HG02970 (cell line): ENCODE data around the gene SYNJ2BP.
"Not testable (repeated sequence)": the region's sequence is repeated elsewhere in the genome, so short reads cannot be mapped to it uniquely, and the experiment has no call there.

Experiments
- ATAC-seq: cut with Tn5 transposase; IDR thresholded peaks from one replicate; pipeline ENCODE4 v1.9.1; 2021; ENCODE audit warnings: mild to moderate bottlenecking, moderate library complexity, moderate number of reproducible peaks; ENCODE audit not compliant: unreplicated experiment, low FRiP score

The SYNJ2BP gene, protein sequence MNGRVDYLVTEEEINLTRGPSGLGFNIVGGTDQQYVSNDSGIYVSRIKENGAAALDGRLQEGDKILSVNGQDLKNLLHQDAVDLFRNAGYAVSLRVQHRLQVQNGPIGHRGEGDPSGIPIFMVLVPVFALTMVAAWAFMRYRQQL

DNA sequence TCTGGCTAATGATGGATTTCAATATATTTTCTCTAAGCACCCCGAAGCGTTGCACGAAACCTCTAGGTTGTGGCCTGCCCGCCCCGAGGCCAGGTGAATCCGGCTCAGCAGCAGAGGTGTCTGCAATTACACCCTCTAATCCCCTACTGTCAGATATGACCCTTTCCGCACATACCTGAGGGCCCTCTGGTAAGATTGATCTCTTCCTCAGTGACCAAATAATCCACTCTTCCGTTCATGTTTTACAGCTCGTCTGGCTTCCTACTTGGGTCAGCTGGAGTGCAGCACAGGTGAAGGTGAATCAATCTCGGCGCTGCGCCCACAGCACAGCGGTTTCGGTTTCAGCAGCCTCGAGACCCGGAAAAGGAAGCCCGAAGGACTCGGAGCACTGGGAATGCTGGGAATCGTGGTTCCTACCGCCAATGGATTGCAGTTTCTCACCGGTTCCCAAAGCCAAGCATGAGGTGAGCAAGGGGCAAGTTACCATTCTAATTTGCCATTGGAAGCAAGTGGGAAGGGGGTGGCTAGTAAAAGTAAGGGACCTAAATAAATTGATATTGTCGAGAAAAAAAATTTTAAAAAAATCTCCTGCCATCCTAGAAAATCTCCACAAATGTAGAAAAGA lies at the start of gene SYNJ2BP:
SYNJ2BP (minus strand) TSS at position 366 of the 625 bp plus-strand sequence; CDS start at position 239, 127 bp downstream.
- ATAC-seq, result no peak

DNA sequence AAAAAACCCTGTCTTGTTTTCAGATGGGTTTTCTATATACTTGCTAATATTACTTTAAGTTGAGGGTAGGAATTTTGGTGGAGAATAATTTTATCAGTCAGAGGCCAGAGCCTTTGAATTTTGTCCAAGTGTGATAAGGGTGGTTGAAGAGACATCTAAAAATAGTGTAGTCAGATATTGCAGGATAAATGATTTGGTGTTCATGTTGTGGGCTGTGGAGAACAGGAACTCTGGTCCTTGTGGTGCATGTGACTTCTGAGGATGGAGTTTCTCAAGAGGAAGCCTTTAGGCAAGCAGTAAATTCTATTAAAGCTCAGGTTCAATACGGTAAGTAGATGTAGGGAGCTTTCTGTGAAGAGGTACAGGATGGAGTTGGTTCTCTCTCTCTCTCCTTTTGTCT lies 37.8 kb upstream of the SYNJ2BP start:
- no peak for ATAC-seq

DNA sequence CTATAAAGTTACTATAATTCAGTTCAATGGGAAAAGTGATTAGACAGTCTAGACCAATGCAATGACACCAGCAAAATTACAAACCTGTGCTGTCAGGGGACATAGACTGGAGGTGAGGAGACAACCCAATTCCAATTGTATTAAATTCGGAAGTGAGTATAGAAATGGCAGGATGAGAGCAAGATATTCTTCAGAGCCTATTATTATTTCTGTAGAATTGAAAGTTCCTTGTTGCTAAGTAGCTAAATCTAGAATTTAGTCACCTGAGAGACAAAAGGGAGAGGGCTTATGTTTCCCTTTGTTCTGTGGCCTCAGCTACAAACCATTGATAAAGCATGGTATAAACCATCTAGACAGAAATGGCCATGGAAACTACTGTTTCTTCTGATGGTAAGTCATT lies 35.0 kb upstream of the SYNJ2BP start, which contains the start of gene ADAM21:
ADAM21 (plus strand) TSS at position 301 of the 400 bp plus-strand sequence. CDS start 5,326 bp downstream, outside the sequence.
- no peak for ATAC-seq

DNA sequence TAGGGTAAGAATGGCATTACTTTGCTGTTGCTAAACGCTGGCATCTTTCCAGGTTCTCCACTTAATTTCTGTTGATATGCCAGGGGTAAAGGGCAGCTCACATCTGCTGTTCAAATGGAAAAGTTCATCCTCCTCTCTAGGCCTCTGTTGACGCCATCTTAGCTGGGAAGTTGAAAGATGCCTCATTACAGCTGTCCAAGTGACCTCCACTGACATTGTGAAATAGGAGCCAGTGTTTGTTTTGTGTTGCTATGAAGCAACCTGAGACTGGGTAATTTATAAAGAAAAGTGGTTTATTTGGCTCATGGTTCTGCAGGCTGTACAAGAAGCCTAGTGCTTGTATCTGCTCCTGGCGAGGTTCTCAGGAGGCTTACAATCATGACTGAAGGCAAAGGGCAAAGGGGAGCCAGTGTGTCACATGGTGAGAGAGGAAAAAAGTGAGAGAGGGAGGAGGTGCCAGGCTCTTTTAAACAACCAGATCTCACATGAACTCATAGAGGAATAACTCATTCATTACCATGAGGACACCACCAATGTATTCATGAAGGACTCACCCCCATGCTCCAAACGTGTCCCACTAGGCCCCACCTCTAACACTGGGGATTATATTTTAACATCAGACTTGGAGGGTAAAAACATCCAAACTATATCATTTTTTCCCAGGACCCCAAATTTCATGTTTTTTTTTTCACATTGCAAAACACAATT lies 31.9 kb upstream of the SYNJ2BP start:
- ATAC-seq, result no peak

DNA sequence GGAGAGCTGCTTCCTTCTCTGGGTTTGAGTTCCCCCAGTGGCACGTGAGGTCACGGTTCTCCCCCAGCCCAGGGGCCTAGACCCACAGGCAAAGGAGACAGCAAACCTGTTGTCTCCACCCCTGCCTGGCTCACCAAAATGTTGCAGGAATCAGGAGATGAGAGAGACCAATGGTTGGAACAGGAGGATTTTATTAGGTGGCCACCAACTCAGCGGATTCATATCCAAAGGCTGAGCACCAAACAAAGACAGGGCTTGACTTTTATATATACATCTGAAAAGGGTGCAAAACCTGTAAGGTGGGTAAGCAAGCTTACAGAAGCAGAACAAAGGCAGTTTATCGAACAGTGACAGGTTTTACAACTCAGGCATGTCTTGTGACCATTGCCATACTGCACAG lies 25.9 kb upstream of the SYNJ2BP start:
- ATAC-seq, result no peak

DNA sequence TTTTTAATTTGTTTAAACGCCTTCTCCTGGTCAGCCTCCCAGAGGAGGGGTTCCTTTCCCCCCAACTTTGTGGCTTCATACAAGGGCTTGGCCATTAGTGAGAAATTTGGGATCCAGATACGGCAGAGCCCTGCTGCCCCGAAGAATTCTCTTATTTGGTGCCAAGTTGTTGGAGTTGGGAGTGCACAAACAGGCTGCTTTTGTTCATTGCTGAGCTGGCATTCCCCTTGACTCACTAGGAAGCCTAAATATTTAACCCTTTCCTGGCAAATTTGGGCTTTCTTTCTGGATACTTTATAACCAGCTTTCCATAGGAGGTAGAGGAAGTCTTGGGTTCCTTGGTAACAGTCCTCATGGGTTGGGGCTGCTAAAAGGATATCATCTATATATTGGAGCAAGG lies 24.8 kb upstream of the SYNJ2BP start:
- ATAC-seq, result no peak

DNA sequence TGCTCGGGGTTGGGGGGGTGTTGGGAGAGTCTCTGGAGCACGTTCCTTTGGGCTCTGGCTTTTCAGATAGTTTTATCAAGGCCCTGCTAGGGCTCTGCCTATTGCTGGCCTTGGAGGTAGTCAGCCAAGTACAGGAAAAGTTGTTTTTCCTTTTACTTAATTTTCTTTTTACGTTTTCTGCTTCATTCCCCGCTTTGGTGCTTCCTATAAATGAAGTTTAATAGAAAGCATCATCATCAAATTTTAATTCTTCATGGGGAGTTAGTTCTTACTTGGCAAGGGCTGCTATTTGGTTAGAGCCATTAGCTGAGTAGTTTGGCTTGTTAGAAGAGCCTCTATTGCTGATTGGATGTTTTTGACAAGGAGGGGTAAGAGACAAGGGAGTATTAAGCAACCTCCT lies 20.0 kb upstream of the SYNJ2BP start:
- ATAC-seq, result no peak

DNA sequence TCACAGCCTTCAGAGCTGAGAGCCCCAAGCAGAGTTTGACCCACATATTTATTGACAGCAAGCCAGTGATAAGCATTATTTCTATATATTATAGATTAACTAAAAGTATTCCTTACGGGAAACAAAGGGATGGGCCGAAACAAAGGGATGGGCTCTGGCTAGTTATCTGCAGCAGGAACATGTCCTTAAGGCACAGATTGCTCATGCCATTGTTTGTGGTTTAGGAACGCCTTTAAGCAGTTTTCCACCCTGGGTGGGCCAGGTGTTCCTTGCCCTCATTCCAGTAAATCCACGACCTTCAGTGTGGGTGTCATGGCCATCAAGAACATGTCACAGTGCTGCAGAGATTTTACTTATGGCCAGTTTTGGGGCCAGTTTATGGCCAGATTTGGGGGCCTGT lies 9.7 kb upstream of the SYNJ2BP start:
- ATAC-seq, result not testable (repeated sequence)

DNA sequence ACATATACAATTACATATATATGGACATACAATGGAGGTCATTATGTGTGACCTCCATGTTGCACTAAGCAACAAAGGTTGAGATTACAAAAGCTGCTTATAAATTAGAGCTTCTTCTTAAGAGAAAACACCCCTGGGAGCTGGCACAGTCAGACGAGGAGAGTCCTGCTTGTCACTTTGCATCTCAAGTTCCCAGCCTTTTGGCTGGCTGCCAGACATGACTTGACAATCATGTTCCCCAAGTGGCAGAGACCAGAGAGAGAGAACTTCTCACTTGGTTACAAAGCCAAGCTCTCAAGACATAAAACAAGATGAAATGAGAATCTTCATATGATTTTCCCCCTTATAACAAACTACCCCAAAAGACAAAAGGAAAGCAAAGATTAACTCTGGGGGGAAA lies 8.5 kb upstream of the SYNJ2BP start:
- ATAC-seq, result no peak

DNA sequence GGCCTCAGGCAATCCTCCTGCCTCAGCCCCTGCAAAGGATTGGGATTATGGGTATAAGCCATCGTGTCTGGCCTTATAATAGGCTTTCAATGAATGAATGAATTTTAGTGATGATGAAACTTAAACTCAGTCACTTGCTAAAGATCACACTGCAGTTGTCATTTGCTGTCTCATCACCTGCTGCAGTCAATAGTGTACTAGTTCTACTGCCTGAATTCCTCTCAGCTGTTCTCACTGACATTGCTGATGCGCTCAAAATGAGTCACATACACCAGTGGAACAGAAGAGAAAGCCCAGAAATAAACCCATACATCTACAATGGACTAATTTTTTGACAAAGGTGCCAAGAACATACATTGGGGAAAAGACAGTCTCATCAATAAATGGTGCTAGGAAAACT lies 5.6 kb upstream of the SYNJ2BP start:
- no peak for ATAC-seq

DNA sequence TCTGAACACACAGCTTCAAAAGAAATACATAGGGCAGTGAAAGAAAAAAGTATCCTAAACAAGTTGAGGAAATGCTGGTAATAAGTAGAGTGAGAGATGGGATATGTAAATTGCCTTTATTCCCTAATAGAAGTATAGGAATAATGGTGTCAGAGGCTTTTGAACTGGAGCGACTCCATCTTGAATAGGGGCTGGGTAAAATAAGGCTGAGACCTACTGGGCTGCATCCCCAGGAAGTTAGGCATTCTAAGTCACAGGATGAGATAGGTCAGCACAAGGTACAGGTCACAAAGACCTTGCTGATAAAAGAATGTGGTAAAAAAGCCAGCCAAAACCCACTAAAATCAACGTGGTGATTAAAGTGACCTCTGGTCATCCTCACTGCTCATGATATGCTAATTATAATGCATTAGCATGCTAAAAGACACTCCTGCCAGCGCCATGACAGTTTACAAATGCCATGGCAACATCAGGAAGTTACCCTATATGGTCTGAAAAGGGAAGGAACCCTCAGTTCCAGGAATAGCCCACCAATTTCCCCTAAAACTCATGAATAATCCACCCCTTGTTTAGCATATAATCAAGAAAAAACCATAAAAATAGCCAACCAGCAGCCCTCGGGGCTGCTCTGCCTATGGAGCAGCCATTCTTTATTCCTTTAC lies 2.5 kb upstream of the SYNJ2BP start:
- ATAC-seq, result not testable (repeated sequence)

DNA sequence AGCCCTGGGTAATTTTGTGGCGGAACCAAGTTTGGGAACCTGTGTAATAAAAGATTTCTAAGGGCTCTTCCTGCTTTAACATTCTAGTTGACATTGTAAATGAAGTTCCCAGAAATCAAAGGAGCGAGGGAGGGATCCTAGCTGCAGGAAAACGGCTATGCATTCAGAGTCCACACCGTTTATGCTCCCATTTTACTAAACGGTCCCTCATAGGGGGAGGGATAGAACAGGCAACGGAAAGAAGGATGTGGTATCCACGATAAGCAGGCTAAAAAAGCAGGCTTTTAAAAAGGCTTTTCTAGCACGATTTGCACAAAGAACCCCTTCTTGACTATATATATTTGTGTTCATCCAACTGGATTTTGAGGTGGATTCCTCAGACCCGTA lies 559 bp downstream of the SYNJ2BP start:
- no peak for ATAC-seq

DNA sequence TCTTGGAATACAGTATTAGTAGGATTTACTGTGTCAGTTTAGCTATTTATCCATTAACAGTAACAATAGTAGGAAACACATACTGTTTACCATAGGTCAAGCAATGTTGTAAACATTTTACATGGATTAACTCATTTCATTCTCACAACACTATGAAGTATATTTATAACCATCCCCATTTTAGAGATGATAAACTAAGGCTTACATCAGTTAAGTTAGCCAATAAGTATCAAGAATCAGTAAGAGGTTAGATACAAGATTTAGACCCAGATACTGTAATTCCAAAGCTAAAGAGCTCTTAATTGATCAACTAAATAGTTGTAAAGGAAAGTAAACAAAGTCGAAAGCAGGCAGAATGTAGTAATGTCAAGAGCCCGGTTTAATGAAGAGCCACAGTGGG lies 1.1 kb downstream of the SYNJ2BP start:
- ATAC-seq, result no peak

DNA sequence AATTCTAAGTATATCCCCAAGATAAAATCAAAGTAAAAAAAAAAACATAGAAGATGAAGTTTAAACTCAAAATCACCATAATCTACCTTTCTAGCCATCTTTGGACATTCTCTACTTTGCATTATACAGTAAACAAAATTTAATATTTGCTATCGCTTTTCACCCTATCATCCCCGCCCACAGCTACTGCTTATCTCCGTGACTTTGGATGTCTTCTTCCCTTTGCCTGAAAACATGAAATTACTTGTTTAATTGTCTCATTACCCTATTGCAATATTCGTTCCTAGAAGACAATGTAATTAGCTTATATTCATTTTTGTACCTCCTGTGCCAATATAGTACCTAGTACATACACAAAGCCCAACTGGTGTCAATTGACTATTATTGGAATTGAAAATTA lies 9.3 kb downstream of the SYNJ2BP start:
- no peak for ATAC-seq

DNA sequence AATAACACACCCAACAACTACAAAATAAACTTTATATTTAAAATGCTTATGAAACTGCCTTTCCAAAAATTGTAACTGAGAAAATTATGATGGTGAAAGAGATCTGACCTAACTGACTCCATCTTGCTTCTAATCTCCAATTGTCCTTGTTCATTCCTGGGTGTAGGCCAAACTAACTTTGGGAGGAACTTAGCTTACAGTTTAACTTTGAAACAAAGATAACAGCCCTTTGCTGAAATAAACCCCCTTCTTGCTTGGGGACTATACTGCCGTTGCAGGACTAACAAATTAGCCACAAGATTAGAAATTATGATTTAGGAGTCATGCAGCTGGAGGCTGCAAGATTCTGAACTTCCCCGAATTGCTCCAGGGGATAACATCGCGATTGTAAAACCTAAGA lies 10.7 kb downstream of the SYNJ2BP start:
- ATAC-seq, result not testable (repeated sequence)

DNA sequence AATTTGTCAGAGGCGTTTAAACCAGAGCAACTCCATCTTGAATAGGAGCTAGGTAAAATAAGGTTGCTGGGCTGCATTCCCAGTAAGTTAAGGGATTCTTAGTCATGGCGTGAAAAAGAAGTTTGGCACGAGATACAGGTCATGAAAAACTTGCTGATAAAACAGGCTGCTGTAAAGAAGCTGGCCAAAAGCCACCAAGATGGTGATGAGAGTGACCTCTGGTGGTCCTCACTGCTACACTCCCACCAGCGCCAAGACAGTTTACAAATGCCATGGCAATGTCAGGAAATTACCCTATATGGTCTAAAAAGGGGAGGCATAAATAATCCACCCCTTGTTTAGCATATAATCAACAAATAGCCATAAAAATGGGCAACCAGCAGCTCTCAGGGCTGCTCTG lies 13.6 kb downstream of the SYNJ2BP start:
- ATAC-seq, result not testable (repeated sequence)

DNA sequence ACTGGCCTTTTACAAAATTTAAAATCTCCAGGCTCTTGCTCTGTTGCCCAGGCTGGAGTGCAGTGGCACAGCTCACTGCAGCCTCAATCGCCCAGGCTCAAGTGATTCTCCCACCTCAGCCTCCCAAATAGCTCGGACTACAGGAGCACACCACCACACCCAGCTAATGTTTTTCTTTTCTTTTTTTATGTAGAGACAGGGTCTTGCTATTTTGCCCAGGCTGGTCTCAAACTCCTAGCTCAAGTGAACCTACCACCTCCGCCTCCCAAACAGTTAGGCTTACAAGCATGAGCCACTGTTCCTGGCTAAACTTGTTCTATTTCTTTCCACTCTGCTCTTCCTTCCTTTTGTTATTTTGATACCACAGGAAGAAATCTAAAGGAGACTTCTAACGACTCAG lies 15.2 kb downstream of the SYNJ2BP start:
- no peak for ATAC-seq

DNA sequence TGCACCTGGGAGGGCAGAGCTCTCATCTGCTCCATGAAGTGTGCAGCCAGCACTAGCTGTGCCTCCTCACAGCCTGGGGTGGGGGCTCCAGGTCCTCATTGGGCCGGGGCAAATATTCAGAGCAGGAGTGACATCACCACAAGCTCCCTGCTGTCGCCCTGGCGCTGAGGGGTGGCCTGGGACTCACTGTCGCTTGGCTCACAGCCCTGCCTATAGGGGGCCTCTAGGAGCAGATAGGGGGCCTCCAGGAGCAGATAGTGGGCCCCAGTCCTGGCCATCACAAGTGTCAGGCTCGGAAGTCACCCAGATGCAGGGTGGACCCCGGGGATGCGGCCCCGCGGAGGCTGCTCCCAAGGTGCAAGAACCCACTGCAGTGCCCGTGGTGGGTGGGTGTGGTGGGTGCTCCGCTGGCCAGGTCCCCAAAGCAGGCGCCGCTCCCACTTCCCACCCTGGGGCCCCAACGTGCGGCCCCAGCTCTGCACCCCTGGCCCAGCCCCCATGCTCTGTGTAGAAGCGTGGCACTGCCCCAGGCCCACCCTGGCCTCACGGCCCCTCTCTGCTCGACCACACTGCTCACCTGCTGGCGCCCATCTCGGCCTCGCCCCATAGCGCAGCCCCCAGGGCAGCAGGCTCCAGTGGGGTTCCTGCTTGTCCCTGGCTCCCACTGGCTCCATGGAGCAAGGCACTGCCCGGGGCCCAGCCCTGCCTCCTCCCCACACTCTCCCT lies 18.0 kb downstream of the SYNJ2BP start:
- ATAC-seq, result no peak

DNA sequence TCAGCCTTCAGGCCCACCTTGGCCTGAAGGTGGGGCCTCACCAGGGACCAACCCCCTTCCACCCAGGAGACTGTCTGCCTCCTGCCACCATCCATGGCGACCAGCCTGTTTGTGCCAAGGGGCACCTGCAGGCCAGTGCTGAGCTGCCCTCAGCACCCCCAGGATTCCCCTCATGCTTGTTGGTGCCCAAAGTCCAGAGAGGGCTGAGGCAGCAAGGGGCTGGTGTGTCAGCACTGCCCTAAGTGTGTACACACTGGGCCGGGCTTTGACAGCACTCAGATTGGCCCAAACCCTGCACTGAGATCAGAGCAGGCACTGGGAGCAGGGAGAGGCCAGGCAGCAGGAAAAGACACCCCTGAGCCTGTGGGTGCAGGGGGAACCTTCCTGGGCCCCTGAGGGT lies 18.6 kb downstream of the SYNJ2BP start:
- ATAC-seq, result no peak

DNA sequence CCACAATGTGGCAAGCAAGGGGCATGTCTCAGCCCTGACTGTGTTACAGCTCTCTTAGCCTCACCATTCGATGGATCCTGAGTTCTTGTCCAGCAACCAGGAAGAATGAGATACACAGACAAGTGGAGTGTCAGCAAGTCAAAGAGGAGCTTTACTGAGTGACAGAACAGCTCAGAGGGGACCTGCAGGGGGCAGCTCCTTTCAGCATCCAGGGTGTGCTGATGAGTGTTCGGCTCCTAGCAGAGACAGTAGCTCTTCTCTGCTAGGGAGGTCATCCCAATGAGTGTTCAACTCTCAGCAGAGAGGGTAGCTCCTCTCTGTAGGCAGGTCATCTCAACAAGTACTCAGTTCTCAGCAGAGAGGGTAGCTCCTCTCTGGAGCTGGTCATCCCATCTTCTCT lies 19.1 kb downstream of the SYNJ2BP start:
- ATAC-seq, result no peak
